ENCODE results near the gene POLG.

DNA sequence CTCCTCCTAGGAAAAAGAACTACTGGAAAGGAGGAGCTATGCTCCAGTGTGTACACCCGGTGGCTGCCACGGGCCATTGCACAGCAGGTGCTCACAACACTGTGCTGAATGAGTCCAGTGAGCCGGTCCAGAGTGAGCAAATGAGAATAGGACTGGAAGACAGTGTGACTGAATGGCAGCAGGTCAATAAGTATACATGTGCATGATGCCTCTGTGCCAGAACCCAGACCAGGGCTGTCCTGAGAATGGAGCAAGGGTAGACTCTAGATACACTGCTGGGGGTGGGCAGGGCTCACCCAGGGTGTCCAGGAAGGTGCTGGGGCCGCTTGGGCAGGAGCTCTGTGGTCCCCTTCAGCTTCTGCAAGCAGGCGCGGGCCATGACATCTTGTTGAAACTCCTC is 8.3 kb downstream of the POLG start:
- TF ChIP-seq, protein P1, sequence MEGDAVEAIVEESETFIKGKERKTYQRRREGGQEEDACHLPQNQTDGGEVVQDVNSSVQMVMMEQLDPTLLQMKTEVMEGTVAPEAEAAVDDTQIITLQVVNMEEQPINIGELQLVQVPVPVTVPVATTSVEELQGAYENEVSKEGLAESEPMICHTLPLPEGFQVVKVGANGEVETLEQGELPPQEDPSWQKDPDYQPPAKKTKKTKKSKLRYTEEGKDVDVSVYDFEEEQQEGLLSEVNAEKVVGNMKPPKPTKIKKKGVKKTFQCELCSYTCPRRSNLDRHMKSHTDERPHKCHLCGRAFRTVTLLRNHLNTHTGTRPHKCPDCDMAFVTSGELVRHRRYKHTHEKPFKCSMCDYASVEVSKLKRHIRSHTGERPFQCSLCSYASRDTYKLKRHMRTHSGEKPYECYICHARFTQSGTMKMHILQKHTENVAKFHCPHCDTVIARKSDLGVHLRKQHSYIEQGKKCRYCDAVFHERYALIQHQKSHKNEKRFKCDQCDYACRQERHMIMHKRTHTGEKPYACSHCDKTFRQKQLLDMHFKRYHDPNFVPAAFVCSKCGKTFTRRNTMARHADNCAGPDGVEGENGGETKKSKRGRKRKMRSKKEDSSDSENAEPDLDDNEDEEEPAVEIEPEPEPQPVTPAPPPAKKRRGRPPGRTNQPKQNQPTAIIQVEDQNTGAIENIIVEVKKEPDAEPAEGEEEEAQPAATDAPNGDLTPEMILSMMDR (IDR thresholded peaks at IDR 0.05) = no peak
- TF ChIP-seq EZH2 (IDR thresholded peaks at IDR 0.05; ENCODE audit: borderline replicate concordance, insufficient read depth, low read depth, low read length, poor library complexity, severe bottlenecking) = no peak

Data from B cell (primary cell).